ENCODE results near the gene SEMA7A.
"Not testable (repeated sequence)": the region's sequence is repeated elsewhere in the genome, so short reads cannot be mapped to it uniquely, and the experiment has no call there.

The SEMA7A gene

GRCh38 chr15:74397239-74398068, 36.3 kb downstream of the SEMA7A start:
- no peak for DNase-seq

GRCh38 chr15:74396445-74397238, 37.1 kb downstream of the SEMA7A start:
- no peak for DNase-seq

GRCh38 chr15:74396146-74396438, 37.7 kb downstream of the SEMA7A start:
- no peak for DNase-seq

GRCh38 chr15:74395319-74396145, 38.2 kb downstream of the SEMA7A start:
- DNase-seq = no peak

GRCh38 chr15:74394090-74394846, 39.5 kb downstream of the SEMA7A start:
- DNase-seq = no peak

- no peak for DNase-seq
These were observed 40.3 kb downstream of the SEMA7A start for GRCh38 chr15:74393423-74393822.

GRCh38 chr15:74392902-74393301, 40.9 kb downstream of the SEMA7A start:
- no peak for DNase-seq

GRCh38 chr15:74392451-74392830, 41.3 kb downstream of the SEMA7A start:
- no peak for DNase-seq

- DNase-seq = no peak
These were observed 41.9 kb downstream of the SEMA7A start for GRCh38 chr15:74391582-74392450.

GRCh38 chr15:74390647-74391288, 43.0 kb downstream of the SEMA7A start:
- no peak for DNase-seq

- not testable (repeated sequence) for DNase-seq
These were observed 43.6 kb downstream of the SEMA7A start for GRCh38 chr15:74390049-74390646.

GRCh38 chr15:74389241-74390048, 44.3 kb downstream of the SEMA7A start:
- DNase-seq = no peak

GRCh38 chr15:74388363-74388951, 45.3 kb downstream of the SEMA7A start:
- DNase-seq = no peak

GRCh38 chr15:74387621-74388362, 46.0 kb downstream of the SEMA7A start:
- no peak for DNase-seq

GRCh38 chr15:74387141-74387541, 46.6 kb downstream of the SEMA7A start:
- DNase-seq = no peak

GRCh38 chr15:74386496-74387140, 47.1 kb downstream of the SEMA7A start:
- no peak for DNase-seq

- DNase-seq = no peak
These were observed 48.0 kb downstream of the SEMA7A start for GRCh38 chr15:74385733-74386132.

Measured in CD4-positive, alpha-beta T cell treated with Interleukin-12 subunit alpha and Interleukin-12 subunit beta, for 1 hour (primary cell).